B cell (primary cell): ENCODE results near the gene CCDC106.

Source experiments
- EZH2 ChIP-seq: IDR thresholded peaks from 2 replicates; pipeline ENCODE4 v1.6.1; 2012; ENCODE audit warnings: borderline replicate concordance, low read depth, mild to moderate bottlenecking, moderate library complexity, low read length; ENCODE audit not compliant: insufficient read depth, poor library complexity, severe bottlenecking
- TF ChIP-seq, protein P1 (sequence below): fragments of 200-600 bp; IDR thresholded peaks from one replicate; pipeline ENCODE4 v1.8.0; 2022; ENCODE audit warnings: antibody characterized with exemption, mild to moderate bottlenecking

DNA sequence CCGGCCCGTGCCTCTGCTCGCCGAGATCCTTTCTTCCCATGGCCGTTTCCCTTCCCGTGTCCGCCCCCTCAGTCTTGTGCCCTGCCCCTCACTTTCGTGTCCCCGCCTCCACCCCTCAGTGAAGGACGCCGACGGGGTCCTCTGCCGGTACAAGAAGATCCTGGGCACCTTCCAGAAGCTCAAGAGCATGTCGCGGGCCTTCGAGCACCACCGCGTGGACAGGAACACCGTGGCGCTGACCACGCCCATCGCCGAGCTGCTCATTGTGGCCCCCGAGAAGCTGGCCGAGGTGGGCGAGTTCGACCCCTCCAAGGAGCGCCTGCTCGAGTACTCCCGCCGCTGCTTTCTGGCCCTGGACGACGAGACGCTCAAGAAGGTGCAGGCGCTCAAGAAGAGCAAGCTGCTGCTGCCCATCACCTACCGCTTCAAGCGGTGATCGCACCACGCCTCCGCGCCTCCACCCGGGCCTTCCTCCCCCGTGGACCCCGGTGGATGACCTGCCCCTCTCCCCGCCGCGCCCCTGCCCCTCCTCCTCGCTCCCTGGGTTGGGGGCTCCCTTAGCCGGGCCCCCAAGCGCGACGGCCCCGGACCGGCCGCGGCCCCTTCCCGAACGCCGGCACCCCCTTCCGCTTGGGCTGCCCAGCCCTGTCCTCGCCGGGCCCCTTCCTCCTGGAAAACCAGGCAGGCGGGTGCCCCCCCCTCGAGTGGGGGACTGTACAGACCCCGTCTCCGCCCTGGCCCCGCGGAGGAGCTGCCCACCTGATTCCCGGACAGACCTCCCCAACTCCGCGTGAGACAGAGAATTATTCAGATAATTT lies 4.5 kb downstream of the CCDC106 start:
- TF ChIP-seq, protein P1, sequence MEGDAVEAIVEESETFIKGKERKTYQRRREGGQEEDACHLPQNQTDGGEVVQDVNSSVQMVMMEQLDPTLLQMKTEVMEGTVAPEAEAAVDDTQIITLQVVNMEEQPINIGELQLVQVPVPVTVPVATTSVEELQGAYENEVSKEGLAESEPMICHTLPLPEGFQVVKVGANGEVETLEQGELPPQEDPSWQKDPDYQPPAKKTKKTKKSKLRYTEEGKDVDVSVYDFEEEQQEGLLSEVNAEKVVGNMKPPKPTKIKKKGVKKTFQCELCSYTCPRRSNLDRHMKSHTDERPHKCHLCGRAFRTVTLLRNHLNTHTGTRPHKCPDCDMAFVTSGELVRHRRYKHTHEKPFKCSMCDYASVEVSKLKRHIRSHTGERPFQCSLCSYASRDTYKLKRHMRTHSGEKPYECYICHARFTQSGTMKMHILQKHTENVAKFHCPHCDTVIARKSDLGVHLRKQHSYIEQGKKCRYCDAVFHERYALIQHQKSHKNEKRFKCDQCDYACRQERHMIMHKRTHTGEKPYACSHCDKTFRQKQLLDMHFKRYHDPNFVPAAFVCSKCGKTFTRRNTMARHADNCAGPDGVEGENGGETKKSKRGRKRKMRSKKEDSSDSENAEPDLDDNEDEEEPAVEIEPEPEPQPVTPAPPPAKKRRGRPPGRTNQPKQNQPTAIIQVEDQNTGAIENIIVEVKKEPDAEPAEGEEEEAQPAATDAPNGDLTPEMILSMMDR: no peak
- no peak for TF ChIP-seq EZH2
